Gastrocnemius medialis (tissue), 4 donors: Measurements from ENCODE around the gene TRIP12.

Experiments
- CTCF ChIP-seq, 5 experiments: fragments of 450-650 bp in 3 of 5; fragments of 200-600 bp in 2 of 5; sonication (generic) in 2 of 5; IDR thresholded peaks in 4 of 5; conservative IDR thresholded peaks in 1 of 5; 1 replicate in 4 of 5; 2 replicates in 1 of 5; pipeline ENCODE4 v1.5.1; 2016 to 2019; ENCODE audit warnings: antibody characterized with exemption in 5 of 5, mild to moderate bottlenecking in 3 of 5, moderate library complexity in 3 of 5
- POLR2A ChIP-seq, 2 donors: fragments of 450-650 bp; IDR thresholded peaks; one replicate each; pipeline ENCODE4 v1.6.1; 2017; ENCODE audit warnings: antibody characterized with exemption in 2 of 2, mild to moderate bottlenecking in 2 of 2, moderate library complexity in 2 of 2

- TF ChIP-seq CTCF (IDR thresholded peaks at IDR 0.05 in 4 of 5, conservative IDR thresholded peaks at IDR 0.05 in 1 of 5) (no peak), POLR2A (IDR thresholded peaks at IDR 0.05) (no peak)
These were observed 89.9 kb downstream of the TRIP12 start for GRCh38 chr2:229831805-229832509.
